ENCODE data around the gene MAP3K8. TPM values are rescaled to one million over a fixed set of nuclear protein-coding genes. Genes with fewer than 3 reads are reported as not detected.
A peak's percentile ranks its signal among the peaks of the same experiment; 100 is the strongest.

Gene MAP3K8
- 0.76 and 3.3 TPM in 2 replicates for total RNA-seq (2014; rRNA removed; shearing (Covaris generic))

DNA sequence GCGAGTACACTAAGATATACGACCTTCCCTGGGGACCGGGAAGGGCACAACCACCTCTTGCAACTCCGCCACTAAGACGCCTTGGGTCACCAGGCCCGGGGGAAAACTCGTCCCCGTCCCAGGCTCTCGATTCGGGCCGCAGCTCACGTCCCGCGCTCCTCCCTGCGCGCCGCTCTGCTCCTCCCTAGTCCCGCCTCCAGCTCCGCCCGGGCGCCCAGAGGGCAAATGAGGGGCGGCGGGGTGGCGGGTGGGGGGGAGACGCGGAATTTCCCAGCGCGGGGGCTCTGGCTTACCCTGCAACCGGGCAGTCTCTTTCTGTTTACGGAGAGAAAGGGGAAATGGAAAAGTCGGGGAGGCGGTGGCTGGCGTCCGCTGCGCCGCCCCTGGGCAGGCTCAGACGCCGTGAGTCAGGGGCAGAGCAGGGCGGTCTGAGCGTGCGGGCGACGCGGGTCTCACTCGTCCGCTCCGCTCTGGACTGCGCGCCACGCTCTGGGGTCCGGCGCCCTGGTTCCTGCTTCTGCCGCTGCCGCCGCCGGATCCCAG is at the start of gene MAP3K8:
Gene MAP3K8, plus strand, starts transcription at position 455 of the 543 bp plus-strand sequence. CDS start 4,755 bp downstream, outside the sequence.
- peak; percentile 82 for DNase-seq (ENCODE audit: low read depth)

DNA sequence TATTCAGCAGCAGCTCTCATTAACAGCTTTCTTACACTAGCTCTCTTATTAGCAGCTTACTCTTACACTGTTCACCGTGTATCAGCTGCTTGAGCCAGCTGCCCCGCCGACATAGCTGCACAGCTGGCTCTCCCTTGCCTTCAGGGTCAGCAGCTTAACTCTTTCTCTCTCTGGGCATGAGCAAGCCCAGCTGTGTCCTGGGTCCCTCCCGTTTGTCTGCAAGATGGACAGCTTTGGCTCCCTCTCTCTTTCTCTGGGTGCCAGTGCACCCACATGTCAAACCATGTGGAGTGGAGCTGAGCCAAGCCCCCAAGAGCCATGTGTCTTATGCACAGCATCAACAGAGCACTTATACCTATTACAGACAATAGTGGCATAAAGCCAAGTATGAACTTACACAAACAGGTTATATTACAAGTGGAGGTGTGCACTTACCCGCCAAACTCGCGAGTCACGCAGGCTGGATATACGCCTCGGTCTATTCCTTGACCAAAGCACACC is 49.2 kb upstream of the MAP3K8 start:
- DNase-seq (ENCODE audit: low read depth): peak; percentile 24

DNA sequence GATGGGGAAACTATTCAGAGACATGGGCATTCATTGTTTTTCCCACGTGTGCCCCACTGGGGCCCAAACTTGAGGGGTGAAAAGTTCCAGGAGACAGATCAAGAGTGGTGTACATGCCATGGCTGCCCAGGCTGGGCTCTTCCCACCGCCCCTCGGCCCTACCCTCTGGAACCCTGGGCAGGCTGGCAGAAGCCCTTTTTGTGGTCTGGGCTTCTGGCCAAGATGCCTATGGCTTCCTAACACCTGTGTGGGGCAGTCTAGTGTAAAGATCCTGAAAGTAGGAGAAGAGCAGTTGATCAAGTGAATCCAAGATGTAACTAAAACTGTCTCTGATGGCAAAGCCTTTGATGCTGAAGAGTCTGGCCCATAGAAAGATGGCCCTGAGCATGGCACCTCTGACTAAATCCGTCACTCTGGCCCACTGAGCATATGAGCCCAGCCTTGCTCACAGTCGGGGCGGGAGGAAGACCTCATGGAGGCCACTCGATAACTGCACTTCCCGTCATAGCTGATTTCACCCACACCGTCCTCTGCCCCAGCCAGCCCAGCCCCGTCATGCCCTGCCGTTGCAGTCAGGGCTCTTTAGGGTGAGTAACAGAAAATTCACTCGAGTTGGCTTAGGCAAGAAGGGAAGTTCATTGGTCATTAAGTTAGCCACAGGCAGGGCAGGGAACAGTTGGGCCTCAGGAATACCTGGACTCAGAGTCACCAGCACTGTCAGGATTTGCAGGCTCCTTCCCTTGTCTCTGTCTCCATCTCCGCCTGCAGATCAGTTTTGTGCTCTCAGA is 47.0 kb upstream of the MAP3K8 start:
- peak; percentile 76 for DNase-seq (ENCODE audit: low read depth)

DNA sequence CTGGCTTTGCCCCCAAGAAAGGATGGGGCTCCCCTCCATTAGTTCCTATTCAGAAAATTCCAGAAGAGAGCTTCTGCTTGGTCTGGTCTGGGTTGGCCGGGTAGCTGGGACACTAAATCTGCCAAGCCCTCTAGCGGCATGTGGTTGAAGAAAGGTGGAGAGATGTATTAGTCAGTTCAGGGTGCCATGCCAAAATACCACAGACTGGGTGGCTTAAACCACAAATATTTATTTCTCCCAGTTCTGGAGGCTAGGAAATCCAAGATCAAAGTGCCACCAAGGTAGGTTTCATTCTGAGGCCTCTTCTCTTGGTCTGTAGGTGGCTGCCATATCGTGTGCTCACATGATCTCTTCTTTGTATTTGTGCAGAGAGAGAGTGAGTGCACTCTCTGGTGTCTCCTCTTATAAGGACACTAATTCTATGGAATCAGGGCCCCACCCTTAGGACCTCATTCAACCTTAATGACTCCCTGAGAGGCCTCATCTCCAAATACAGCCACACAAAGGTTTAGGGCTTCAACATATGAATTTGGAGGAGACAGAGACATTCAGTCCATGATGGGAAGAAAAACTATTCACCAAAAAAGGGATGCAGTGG is 46.2 kb upstream of the MAP3K8 start:
- DNase-seq (ENCODE audit: low read depth): peak; percentile 84

DNA sequence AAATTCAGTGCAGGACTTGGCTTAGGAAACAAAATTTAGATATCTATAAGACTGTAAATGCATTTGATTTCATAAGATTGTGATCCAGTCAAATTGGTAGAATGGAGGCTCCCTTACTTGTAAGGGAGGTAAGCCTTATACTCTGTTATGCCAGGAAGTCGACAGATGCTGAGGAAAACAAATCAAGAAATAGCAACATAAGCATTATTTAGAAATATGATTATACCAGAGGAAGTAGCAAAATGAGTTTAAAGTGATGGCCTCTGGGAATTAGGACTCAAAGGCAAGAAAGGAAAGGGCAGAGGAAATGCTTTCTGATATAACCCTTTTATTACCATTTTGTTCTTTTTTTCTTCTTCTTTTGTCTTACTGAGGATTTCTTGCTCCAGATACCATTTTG is 44.4 kb upstream of the MAP3K8 start:
- DNase-seq (ENCODE audit: low read depth): no peak

DNA sequence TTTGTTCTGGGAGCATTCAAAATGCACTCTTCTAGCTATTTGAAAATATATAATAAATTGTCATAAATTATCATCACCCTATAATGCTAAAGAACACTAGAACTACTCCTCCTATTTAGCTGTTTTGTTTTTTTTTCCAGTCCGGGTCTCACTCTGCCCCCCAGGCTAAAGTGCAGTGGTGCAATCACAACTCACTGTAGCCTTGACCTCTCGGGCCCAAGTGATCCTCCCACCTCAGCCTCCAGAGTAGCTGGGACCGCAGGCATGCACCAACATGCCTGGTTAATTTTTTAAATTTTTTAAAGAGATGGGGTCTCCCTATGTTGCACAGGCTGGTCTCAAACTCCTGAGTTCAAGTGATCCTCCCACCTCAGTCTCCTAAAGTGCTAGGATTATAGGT is 43.8 kb upstream of the MAP3K8 start:
- no peak for DNase-seq (ENCODE audit: low read depth)

DNA sequence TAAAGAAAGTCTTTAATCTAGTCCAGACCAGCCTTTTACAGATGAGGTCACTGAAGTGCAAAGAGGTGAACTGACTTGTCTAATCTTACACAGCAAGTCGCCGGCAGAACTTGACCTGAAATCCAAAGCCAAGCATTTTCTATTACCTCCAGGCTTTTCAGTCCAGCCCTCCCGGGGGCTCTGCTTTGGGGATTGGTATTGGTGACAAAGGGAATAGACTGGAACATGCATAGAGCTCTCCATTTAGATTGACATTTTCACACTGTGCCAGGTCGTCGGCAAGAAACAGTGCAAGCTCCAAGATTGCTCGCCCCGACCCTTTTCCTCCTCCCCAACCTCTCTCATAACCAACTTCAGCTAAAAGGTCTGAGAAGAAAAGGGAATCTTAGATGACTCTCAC is 42.7 kb upstream of the MAP3K8 start:
- no peak for DNase-seq (ENCODE audit: low read depth)

DNA sequence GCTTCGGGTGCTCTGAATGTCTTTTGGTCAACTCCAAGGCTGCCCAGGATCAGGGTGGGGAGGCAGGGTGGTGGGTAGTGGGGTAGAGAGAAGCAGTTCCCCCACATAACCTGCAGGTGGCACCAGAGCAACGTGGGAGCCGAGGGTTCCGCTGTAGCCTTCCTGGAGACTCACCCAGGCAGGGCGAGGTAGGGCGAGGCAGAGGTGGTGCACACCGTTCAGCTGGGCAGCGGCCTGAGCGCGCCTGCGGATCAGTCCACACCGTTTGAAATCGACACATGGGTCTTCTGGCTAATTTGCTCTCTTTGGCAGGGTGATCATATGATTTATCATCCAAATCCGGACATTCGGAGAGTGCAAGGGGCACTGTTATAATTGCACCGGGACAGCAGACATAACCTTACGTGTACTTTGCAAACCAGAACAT is 41.4 kb upstream of the MAP3K8 start:
- peak; percentile 49 for DNase-seq (ENCODE audit: low read depth)

DNA sequence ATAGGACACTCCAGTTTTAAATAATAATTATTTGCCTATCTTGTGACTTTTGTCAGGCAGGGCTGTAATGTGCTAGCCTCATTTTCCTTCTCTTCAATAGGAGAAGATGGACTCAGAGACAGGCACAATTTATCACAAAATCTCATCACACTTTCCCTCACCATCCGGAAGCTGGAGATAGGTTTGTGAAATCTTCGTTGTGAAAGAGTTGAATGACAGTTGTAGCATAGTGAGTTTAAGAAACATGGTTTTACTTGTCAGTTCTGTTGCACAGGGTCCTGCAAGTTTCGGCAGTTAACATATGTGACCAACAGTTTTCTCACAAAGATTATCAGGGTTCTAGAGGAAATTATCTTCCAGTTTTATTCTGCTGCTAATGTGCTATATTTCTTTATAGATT is 37.7 kb upstream of the MAP3K8 start:
- no peak for DNase-seq (ENCODE audit: low read depth)

DNA sequence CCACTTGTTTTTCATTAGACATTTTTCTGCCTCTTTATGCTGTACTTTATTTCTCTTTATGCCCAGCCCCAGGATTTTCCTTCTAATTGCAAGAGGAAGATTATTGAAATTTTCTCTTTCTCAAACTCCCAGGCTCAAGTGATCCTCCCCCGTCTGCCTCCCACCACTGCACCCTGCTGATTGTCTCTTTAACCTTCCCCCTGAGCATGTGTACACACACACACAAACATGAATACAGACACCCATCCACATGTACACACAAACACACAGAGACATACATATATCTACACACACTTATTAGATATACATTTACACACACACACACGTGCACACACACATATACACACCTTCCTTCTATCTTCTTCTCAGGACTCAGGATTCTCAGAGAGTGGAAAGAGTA is 37.3 kb upstream of the MAP3K8 start:
- DNase-seq (ENCODE audit: low read depth): no peak

DNA sequence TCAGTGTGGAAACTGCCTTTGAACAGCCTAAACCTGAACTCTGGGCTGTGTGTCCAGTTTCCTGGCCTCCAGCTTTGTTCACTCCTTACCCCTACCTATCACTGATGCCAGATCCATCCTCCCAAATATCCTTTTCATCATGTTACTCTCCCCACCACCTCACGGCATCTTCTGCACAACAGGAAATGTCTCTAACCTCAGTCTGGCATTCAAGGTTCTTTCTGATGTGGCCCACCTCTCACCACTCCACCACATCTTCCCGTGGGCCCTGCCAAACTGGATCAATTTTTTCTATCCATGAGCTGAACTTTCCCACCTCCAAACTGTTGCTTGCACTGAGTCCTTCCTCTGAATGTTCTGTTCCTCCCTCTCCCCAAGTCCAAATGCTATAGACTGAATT is 35.8 kb upstream of the MAP3K8 start:
- DNase-seq (ENCODE audit: low read depth): no peak

DNA sequence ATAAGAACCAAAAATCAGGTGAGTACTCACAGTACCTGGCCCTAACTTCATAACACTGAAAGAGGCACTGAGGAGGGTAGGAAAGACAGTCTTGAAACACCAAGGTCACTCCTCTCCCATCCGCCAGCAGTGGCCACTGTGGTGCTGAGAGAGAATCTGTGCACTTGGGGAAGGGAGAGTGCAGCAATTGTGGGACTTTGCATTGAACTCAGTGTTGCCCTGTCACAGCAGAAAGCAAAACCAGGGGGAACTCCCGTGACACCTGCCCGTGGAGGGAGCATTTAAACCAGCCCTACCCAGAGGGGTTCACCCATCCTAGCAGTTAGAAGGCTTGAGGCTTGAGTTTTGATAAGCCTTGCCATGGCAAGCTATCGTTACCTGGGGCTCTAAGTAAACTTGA is 35.2 kb upstream of the MAP3K8 start:
- DNase-seq (ENCODE audit: low read depth): no peak

DNA sequence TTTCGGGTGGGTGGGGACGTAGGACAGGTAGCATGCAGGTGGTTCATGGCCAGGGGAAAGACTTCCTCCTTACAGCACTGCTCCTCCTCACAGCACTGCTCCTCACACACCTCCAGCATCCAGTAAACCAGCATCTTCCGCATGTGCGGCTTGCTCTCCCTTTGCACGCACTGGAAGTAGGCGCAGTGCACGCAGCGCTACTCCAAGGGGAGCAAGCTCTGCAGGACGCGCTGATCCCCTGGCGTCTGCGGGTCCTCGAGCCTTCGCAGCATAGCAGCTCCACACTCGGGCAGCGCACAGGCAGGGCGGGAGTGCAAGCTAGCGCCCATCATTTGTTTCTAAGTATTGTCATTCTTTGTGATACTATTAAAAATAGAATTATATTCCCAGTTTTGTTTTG is 30.5 kb upstream of the MAP3K8 start:
- DNase-seq (ENCODE audit: low read depth): no peak

DNA sequence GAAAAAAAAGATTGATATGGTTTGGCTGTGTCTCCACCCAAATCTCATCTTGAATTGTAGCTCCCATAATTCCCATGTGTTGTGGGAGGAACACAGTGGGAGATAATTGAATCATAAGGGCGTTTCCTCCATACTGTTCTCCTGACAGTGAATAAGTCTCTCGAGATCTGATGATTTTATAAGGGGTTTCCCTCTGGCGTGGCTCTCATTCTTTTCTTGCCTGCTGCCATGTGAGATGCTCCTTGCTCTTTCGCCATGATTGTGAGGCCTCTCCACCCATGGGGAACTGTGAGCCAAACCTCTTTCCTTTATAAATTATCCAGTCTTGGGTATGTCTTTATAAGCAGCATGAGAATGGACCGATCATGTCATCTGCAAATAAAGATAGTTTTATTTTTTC is 29.4 kb upstream of the MAP3K8 start:
- DNase-seq (ENCODE audit: low read depth): no peak

DNA sequence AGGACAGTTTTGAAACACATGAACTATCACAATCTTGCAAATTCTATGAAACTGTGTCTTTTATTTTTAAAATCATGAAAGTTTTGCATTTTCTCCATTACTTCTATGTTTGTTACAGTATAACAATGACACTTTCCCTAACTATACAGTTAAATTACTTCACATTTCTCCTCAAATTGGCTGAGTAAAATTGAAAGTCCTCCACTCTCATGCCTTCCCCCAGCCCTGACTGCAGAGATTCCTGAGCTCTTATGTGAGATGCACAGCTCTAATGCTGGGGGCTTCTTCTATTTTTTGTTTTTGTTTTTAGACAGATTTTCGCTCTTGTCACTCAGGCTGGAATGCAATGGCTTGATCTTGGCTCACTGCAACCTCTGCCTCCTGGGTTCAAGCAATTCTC is 22.7 kb upstream of the MAP3K8 start:
- no peak for DNase-seq (ENCODE audit: low read depth)

DNA sequence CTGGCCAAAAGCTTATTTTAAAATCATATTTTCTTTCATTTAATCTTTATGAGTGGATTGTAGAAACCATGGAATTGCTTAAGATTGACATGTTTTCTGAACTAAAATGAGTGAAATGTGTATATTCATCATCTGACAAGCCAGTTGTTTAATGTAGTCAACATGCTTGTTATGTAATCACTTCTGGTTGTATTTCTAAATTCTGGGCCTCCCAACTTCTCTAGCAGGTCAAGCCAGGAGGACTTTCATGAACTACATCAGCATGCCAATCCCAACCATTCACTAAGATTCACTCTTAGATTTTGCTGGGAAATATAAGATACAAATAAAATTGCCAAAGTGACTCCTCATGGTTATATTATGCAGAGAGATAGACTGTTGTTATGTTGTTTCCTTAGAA is 21.1 kb upstream of the MAP3K8 start:
- DNase-seq (ENCODE audit: low read depth): no peak

DNA sequence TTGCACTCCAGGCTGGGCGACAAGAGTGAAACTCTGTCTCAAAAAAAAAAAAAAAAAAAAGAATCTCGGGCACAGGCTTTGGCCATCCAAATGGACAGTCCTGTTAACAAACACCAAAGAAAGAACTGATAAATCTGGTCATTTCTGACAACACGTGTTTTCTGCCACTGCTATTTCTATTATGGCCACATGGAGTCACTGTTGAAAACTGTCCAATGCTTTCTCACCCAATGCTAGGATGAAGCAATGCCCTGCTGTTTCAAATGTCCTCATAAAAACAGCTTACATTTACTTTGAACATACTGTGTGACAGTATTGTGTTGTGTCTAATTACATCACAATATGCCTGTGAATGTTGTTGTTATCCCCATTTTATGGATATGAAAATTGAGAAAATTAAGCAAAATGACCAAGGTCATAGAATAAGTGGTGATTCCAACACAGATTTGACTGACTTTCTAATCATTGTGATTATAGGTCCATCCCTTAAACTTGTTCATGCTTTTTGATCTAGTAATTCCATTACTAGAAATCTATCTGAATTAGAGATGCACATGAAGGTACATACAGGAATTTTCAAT is 19.9 kb upstream of the MAP3K8 start:
- peak; percentile 48 for DNase-seq (ENCODE audit: low read depth)

DNA sequence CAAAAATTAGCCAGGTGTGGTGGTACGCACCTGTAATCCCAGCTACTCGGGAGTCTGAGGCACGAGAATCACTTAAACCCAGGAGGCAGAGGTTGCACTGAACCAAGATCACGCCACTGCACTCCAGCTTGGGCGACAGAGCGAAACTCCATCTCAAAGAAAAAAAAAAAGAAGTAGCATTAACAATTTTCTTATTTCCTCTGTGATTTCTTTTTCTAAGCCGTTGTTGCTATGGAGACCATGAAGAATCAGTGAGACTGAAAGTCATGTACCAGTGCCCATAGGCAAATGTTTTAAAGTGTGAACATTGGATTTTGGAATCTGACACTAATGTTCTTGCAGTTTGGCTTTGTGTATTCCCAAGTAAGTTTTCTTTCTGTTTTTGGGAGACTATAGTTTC is 18.4 kb upstream of the MAP3K8 start:
- DNase-seq (ENCODE audit: low read depth): no peak

DNA sequence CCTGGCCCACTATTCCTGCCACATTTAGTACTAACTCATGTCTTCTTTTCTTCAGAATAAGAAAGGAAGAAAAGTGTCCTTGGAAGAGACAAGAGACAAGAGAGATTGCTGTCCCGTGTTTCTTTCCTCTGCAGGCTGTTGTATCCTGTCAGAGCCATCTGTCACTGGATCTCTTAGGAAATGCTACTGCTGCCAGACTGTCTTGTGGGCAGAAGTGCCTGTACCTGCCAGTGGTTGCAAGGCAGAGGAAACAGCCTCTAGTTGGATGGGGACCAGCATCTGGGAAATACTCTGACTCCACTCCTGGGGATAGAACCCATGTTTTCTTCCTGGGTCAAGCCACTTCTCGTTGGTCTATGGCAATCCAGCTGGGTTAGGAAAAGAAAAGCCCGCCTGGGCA is 16.7 kb upstream of the MAP3K8 start:
- no peak for DNase-seq (ENCODE audit: low read depth)

DNA sequence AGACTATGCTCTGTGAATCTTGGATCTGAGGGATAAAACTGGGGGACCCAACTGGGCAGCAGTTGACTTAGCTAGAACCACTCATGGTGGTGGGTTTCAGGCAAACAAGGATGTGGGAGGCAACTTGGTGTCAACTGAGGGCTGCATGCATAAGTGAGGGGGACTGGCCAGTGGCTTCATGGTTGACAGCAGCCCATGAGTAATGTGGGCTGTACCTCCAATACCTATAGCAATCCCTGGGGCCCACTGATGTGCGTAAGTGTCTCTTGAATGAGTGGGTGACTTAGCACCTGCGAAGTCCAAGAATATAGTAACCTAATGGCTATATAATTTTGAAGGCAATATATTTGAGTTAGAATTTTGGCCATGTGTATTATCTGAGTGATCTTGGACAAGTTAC is 13.7 kb upstream of the MAP3K8 start:
- no peak for DNase-seq (ENCODE audit: low read depth)

DNA sequence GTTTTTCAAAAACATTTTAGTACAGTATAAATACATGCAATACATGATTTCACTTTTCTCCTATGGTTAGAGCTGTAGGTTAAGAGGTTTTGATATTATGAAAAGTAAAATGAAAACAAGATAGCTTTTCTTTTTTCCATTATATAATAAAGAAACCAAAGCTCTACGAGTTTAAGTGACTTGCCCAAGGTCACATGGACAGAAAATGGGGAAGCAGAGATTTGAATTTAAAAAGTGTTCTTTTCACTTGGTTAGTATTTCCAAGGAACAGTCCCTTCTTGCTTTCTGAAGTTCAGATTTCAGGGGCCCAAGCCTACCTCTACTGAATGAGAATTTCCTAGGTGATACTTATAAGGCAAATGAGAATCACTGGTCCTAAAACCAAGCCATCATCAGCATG is 13.2 kb upstream of the MAP3K8 start:
- DNase-seq (ENCODE audit: low read depth): no peak

DNA sequence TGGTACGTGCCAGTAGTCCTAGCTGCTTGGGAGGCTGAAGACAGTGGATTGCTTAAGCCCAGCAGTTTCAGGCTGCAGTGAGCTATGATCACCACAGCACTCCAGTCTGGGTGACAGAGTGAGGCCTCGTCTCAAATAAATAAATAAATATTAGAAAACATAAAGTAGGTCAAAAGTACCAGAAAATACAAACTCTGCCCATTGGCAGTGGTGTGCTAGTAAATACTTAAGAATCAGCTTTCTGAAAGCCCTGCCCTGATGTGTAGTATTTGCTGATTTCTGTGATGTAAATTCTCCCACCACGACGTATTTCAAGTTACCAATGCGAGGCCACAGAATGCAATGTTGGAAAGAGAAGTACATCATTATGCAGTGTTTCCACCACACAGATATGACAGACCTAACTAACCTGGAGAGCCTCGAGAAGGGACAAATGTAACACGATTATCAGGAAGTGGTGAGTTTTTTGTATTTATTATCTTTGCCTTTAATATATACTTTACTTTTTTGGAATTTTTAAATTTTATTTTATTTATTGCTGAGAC is 11.8 kb upstream of the MAP3K8 start:
- DNase-seq (ENCODE audit: low read depth): no peak

Measured in M059J (cell line).